HEK293 (cell line): Measurements from ENCODE around the gene RMP24.

ENCODE experiments used
- CTCF ChIA-PET: fragments of 350-600 bp; formaldehyde crosslinking; extraction: SDS; loops from one replicate; lab custom pipeline; 2021; ENCODE audit warnings: antibody characterized with exemption; lab: Yijun Ruan, JAX
- POLR2A ChIA-PET: fragments of 300-600 bp; formaldehyde crosslinking; extraction: SDS; loops from one replicate; lab custom pipeline; 2020; ENCODE audit warnings: antibody characterized with exemption, inconsistent platforms; lab: Yijun Ruan, JAX
- H3K27ac ChIP-seq: fragments of 200-500 bp; sonication (Bioruptor generic); 2 replicates; pipeline ENCODE4 v1.5.1; 2014; ENCODE audit warnings: low read depth, low read length, control low read depth, inconsistent platforms; ENCODE audit errors: extremely low read depth
- H3K36me3 ChIP-seq, 2 experiments: fragments of 200-500 bp in 1 of 2; sonication (Bioruptor generic) in 1 of 2; 1 replicate in 1 of 2; 2 replicates in 1 of 2; pipeline ENCODE4 v1.5.1; 2014 to 2017; ENCODE audit warnings: inconsistent platforms in 2 of 2, low read length in 2 of 2; ENCODE audit not compliant: control insufficient read depth in 2 of 2, insufficient read depth in 1 of 2
- H3K4me1 ChIP-seq: fragments of 200-500 bp; sonication (Bioruptor generic); 2 replicates; pipeline ENCODE4 v1.5.1; 2014; ENCODE audit warnings: mild to moderate bottlenecking, low read length, inconsistent platforms; ENCODE audit not compliant: control insufficient read depth, insufficient read depth
- H3K4me3 ChIP-seq: 2 replicates; pipeline ENCODE4 v1.5.1; 2011; ENCODE audit warnings: low read depth, mild to moderate bottlenecking, control low read depth, low read length, moderate library complexity
- H3K9me3 ChIP-seq: fragments of 200-500 bp; sonication (Bioruptor generic); 2 replicates; pipeline ENCODE4 v1.5.1; 2014; ENCODE audit warnings: low read depth, low read length, inconsistent platforms; ENCODE audit not compliant: control insufficient read depth, insufficient read depth
- GLI2 ChIP-seq: fragments of 450-650 bp; formaldehyde crosslinking; IDR thresholded peaks from 2 replicates; pipeline ENCODE4; 2017; ENCODE audit warnings: missing biosample characterization, missing genetic modification characterization, low read depth, borderline replicate concordance
- IKZF3 ChIP-seq: fragments of 450-650 bp; IDR thresholded peaks from 2 replicates; pipeline ENCODE4 v1.5.0; 2018; ENCODE audit warnings: missing biosample characterization, mild to moderate bottlenecking, missing genetic modification characterization, moderate library complexity
- PRDM1 ChIP-seq: fragments of 450-650 bp; formaldehyde crosslinking; IDR thresholded peaks from 2 replicates; pipeline ENCODE4; 2016; ENCODE audit warnings: missing biosample characterization, missing genetic modification characterization
- ZNF146 ChIP-seq: fragments of 450-650 bp; formaldehyde crosslinking; IDR thresholded peaks from 2 replicates; pipeline ENCODE4 v1.5.1; 2016; ENCODE audit warnings: missing biosample characterization, missing genetic modification characterization
- ZNF18 ChIP-seq: fragments of 450-650 bp; formaldehyde crosslinking; IDR thresholded peaks from 2 replicates; pipeline ENCODE4 v1.5.1; 2016; ENCODE audit warnings: missing biosample characterization, missing genetic modification characterization
- ZNF280C ChIP-seq: fragments of 450-650 bp; formaldehyde crosslinking; IDR thresholded peaks from 2 replicates; pipeline ENCODE4 v1.5.1; 2016; ENCODE audit warnings: missing biosample characterization, missing genetic modification characterization
- ZNF335 ChIP-seq: fragments of 450-650 bp; formaldehyde crosslinking; conservative IDR thresholded peaks from 2 replicates; pipeline ENCODE4 v1.5.1; 2016; ENCODE audit warnings: missing biosample characterization, missing genetic modification characterization
- ZNF677 ChIP-seq: fragments of 450-650 bp; IDR thresholded peaks from 2 replicates; pipeline ENCODE4 v1.5.0; 2018; ENCODE audit warnings: missing biosample characterization, mild to moderate bottlenecking, missing genetic modification characterization, moderate library complexity
- ZNF76 ChIP-seq: fragments of 450-650 bp; formaldehyde crosslinking; IDR thresholded peaks from 2 replicates; pipeline ENCODE4; 2016; ENCODE audit warnings: low read depth, missing biosample characterization, missing genetic modification characterization, borderline replicate concordance
- ZNF785 ChIP-seq: fragments of 450-650 bp; formaldehyde crosslinking; IDR thresholded peaks from 2 replicates; pipeline ENCODE4 v1.5.1; 2016; ENCODE audit warnings: missing biosample characterization, missing genetic modification characterization
- TF ChIP-seq, protein P1 (sequence below): fragments of 450-650 bp; formaldehyde crosslinking; IDR thresholded peaks from 2 replicates; pipeline ENCODE4 v1.5.1; 2016; ENCODE audit warnings: missing biosample characterization, missing genetic modification characterization, borderline replicate concordance
- TF ChIP-seq, protein P2 (sequence below): fragments of 450-650 bp; formaldehyde crosslinking; IDR thresholded peaks from 2 replicates; pipeline ENCODE4 v1.5.1; 2016; ENCODE audit warnings: missing biosample characterization, missing genetic modification characterization

The RMP24 gene

DNA sequence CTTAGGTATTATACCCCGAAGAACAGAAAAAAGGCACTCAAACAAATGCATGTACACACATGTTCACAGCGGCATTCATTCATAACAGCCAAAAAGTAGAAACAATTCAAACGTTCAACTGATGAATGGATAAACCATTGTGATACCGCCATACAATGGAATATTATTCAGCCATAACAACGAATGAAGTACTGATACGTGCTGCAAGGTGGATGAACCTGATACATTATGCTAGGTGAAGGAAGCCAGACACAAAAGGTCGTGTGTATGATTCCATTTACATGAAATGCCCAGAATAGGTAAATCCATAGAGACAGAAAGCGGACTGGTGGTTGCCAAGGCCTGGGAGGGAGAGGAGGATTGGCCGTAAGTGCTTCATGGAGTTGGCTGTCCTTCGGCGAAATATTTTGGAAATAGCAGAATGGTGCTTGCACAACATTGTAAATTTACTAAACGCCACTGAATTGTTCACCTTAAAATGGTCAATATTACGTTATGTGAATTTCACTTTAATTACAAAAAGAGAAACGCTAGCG is 750 bp upstream of the RMP24 start (continued):
- TF ChIP-seq, protein P1, sequence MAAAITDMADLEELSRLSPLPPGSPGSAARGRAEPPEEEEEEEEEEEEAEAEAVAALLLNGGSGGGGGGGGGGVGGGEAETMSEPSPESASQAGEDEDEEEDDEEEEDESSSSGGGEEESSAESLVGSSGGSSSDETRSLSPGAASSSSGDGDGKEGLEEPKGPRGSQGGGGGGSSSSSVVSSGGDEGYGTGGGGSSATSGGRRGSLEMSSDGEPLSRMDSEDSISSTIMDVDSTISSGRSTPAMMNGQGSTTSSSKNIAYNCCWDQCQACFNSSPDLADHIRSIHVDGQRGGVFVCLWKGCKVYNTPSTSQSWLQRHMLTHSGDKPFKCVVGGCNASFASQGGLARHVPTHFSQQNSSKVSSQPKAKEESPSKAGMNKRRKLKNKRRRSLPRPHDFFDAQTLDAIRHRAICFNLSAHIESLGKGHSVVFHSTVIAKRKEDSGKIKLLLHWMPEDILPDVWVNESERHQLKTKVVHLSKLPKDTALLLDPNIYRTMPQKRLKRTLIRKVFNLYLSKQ, result no peak
- TF ChIP-seq ZNF335 (tag by site-specific recombination) (peak; percentile 95), IKZF3 (tag by site-specific recombination) (no peak), ZNF280C (tag by site-specific recombination) (no peak), ZNF76 (tag by site-specific recombination) (no peak), ZNF677 (tag by site-specific recombination) (no peak), GLI2 (tag by site-specific recombination) (no peak), ZNF146 (tag by site-specific recombination) (peak; percentile 83)
- TF ChIP-seq, protein P2, sequence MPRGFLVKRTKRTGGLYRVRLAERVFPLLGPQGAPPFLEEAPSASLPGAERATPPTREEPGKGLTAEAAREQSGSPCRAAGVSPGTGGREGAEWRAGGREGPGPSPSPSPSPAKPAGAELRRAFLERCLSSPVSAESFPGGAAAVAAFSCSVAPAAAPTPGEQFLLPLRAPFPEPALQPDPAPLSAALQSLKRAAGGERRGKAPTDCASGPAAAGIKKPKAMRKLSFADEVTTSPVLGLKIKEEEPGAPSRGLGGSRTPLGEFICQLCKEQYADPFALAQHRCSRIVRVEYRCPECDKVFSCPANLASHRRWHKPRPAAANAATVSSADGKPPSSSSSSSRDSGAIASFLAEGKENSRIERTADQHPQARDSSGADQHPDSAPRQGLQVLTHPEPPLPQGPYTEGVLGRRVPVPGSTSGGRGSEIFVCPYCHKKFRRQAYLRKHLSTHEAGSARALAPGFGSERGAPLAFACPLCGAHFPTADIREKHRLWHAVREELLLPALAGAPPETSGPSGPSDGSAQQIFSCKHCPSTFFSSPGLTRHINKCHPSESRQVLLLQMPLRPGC (tag by site-specific recombination), result no peak

GRCh38 chr18:35973650-35974049 is 1.2 kb downstream of the RMP24 start:
- Histone ChIP-seq H3K4me1 (no peaks in the 10 kb centered on the region; the same call in 1 of the 2 replicates), H3K4me3 (peak overlapping the region; percentile 97; the same call in 1 of the 2 replicates), H3K27ac (no peak overlapping the region), H3K9me3 (no peaks in the 10 kb centered on the region), H3K36me3 (peaks cover 20 to 53% of the 10 kb centered on the region in 2 experiments)
- TF ChIP-seq ZNF785 (tag by site-specific recombination) (no peak), PRDM1 (tag by site-specific recombination) (peak; percentile 42; the same call in 1 of the 2 replicates)
- ChIA-PET POLR2A (no interaction called here), CTCF (interaction anchor here (0.6 kb wide), 1 partner anchor 219 kb away, joined by 3 read pairs; no protein-coding TSS in a partner anchor)

DNA sequence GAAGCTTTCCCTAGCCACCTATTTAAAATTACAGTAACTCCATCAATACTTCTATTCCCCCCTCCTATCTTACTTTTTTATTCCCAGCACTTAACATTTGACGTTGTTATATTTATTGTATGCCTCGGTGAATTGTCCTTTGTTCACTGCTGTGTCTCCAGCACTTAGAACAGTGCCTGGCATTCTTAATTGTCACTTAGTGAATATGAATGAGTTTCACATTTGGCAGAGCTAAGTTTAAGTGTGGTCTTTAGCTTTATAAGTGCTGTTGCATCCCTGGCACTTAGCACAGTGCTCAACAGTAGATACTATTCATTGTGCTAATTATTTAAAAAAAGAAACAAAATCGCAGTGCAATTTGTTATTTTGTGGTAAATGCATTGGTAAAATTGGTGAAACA is 1.7 kb downstream of the RMP24 start:
- Histone ChIP-seq H3K36me3 (peaks cover 26 to 58% of the 10 kb centered on the region in 2 experiments), H3K4me3 (no peak overlapping the region)
- POLR2A ChIA-PET, result no interaction called here

More for the DNA sequence above, 1.7 kb downstream of the RMP24 start:
- TF ChIP-seq ZNF76 (tag by site-specific recombination) (no peak), ZNF18 (tag by site-specific recombination) (no peak)
- Histone ChIP-seq H3K9me3 (no peaks in the 10 kb centered on the region), H3K4me1 (no peaks in the 10 kb centered on the region; the same call in 1 of the 2 replicates), H3K27ac (no peak overlapping the region)
- CTCF ChIA-PET, result no interaction called here
